Karpas-422 (cell line): Measurements from ENCODE around the gene CST9. TPM values are rescaled to one million over a fixed set of nuclear protein-coding genes. Genes with fewer than 3 reads are reported as not detected.

Experiments
- DNase-seq: peaks from one replicate; pipeline ENCODE4 v3.0.0-alpha.2; 2015
- H2AFZ ChIP-seq: fragments of 200-600 bp; sonication (generic); 2 replicates; pipeline ENCODE4 v1.6.1; 2014; ENCODE audit warnings: antibody characterized with exemption, low read length, mixed read lengths
- H3K27ac ChIP-seq: fragments of 200-600 bp; sonication (generic); 2 replicates; pipeline ENCODE4 v1.5.1; 2014; ENCODE audit warnings: mild to moderate bottlenecking, low read length, moderate library complexity
- H3K27me3 ChIP-seq: fragments of 200-600 bp; sonication (generic); 2 replicates; pipeline ENCODE4 v1.6.1; 2014; ENCODE audit warnings: low read length, mixed read lengths
- H3K36me3 ChIP-seq: fragments of 200-600 bp; sonication (generic); 2 replicates; pipeline ENCODE4 v1.6.1; 2014; ENCODE audit warnings: low read length, mixed read lengths; ENCODE audit not compliant: insufficient read depth
- H3K4me1 ChIP-seq: fragments of 200-600 bp; sonication (generic); 2 replicates; pipeline ENCODE4 v1.6.1; 2014; ENCODE audit warnings: mild to moderate bottlenecking, low read length, mixed read lengths
- H3K4me2 ChIP-seq: fragments of 200-600 bp; sonication (generic); 2 replicates; pipeline ENCODE4 v1.6.1; 2014; ENCODE audit warnings: low read length, low read depth, mild to moderate bottlenecking; ENCODE audit not compliant: poor library complexity, severe bottlenecking
- H3K4me3 ChIP-seq: fragments of 200-600 bp; sonication (generic); 2 replicates; pipeline ENCODE4 v1.5.1; 2014; ENCODE audit warnings: mild to moderate bottlenecking, antibody characterized with exemption, low read length, mixed read lengths
- H3K79me2 ChIP-seq: fragments of 200-600 bp; sonication (generic); 2 replicates; pipeline ENCODE4 v1.6.1; 2014; ENCODE audit warnings: mild to moderate bottlenecking, low read length, mixed read lengths
- H3K9ac ChIP-seq: fragments of 200-600 bp; sonication (generic); 2 replicates; pipeline ENCODE4 v1.6.0; 2014; ENCODE audit warnings: low read length
- H3K9me2 ChIP-seq: fragments of 200-600 bp; sonication (generic), shearing (Covaris generic); replicated peaks from 2 replicates; pipeline ENCODE4 v1.6.0; 2014; ENCODE audit warnings: mild to moderate bottlenecking, low read length, moderate library complexity; ENCODE audit not compliant: insufficient read depth
- H3K9me3 ChIP-seq: fragments of 300-700, 200-600 bp; sonication (generic); 2 replicates; pipeline ENCODE4 v1.6.1; 2014; ENCODE audit warnings: low read length, mixed read lengths
- H4K20me1 ChIP-seq: fragments of 200-600 bp; sonication (generic); 2 replicates; pipeline ENCODE4 v1.6.1; 2014; ENCODE audit warnings: mild to moderate bottlenecking, antibody characterized with exemption, low read length, low read depth; ENCODE audit not compliant: insufficient read depth
- total RNA-seq: library from RNA; depleted of rRNA; stranded (reverse); fragments of >200 nt; shearing (Covaris generic); gene quantifications from 2 replicates; pipeline ENCODE4 v1.2.3, GENCODE V29; 2014; ENCODE audit warnings: low replicate concordance

Gene CST9
- total RNA-seq, 1 experiment from 2014 or later: not detected

GRCh38 chr20:23649242-23649641, 43.5 kb upstream of the CST9 start:
- no peaks in the 10 kb centered on the region for H3K9me2 ChIP-seq
- no peak overlapping the region for H3K9ac ChIP-seq
- no peak overlapping the region for H3K27ac ChIP-seq
- no peaks in the 10 kb centered on the region for H3K36me3 ChIP-seq
- H3K9me3 ChIP-seq: no peaks in the 10 kb centered on the region
- H3K79me2 ChIP-seq: no peaks in the 10 kb centered on the region
- H3K4me1 ChIP-seq: no peaks in the 10 kb centered on the region
- no peak overlapping the region for H3K4me3 ChIP-seq
- H4K20me1 ChIP-seq: no peaks in the 10 kb centered on the region
- no peak overlapping the region for H2AFZ ChIP-seq
- H3K27me3 ChIP-seq: no peaks in the 10 kb centered on the region
- no peak overlapping the region for H3K4me2 ChIP-seq
- no peak for DNase-seq

- Histone ChIP-seq H3K9me3 (no peaks in the 10 kb centered on the region), H4K20me1 (no peaks in the 10 kb centered on the region), H3K4me2 (no peak overlapping the region), H3K79me2 (no peaks in the 10 kb centered on the region), H3K27me3 (no peaks in the 10 kb centered on the region), H3K4me1 (no peaks in the 10 kb centered on the region), H3K4me3 (no peak overlapping the region), H3K9ac (no peak overlapping the region), H3K27ac (no peak overlapping the region), H3K9me2 (no peaks in the 10 kb centered on the region), H2AFZ (no peak overlapping the region), H3K36me3 (no peaks in the 10 kb centered on the region)
- no peak for DNase-seq
Measured at GRCh38 chr20:23647346-23647745, 41.6 kb upstream of the CST9 start.

- Histone ChIP-seq H4K20me1 (no peaks in the 10 kb centered on the region), H3K9me2 (no peaks in the 10 kb centered on the region), H3K27me3 (no peaks in the 10 kb centered on the region), H3K9ac (no peak overlapping the region), H3K36me3 (no peaks in the 10 kb centered on the region), H3K9me3 (no peaks in the 10 kb centered on the region), H3K27ac (no peak overlapping the region), H3K79me2 (no peaks in the 10 kb centered on the region), H3K4me3 (no peak overlapping the region), H2AFZ (no peak overlapping the region), H3K4me2 (no peak overlapping the region), H3K4me1 (no peaks in the 10 kb centered on the region)
- DNase-seq: no peak
Measured at GRCh38 chr20:23646106-23646873, 40.6 kb upstream of the CST9 start.

GRCh38 chr20:23645575-23645974, 39.9 kb upstream of the CST9 start:
- no peaks in the 10 kb centered on the region for H4K20me1 ChIP-seq
- H3K27ac ChIP-seq: no peak overlapping the region
- H3K79me2 ChIP-seq: no peaks in the 10 kb centered on the region
- no peak for DNase-seq
- no peak overlapping the region for H3K4me2 ChIP-seq
- H3K27me3 ChIP-seq: no peaks in the 10 kb centered on the region
- no peak overlapping the region for H3K9ac ChIP-seq
- H2AFZ ChIP-seq: no peak overlapping the region
- no peak overlapping the region for H3K4me3 ChIP-seq
- no peaks in the 10 kb centered on the region for H3K9me2 ChIP-seq
- no peaks in the 10 kb centered on the region for H3K36me3 ChIP-seq
- H3K4me1 ChIP-seq: no peaks in the 10 kb centered on the region
- H3K9me3 ChIP-seq: no peaks in the 10 kb centered on the region

GRCh38 chr20:23644164-23644563, 38.4 kb upstream of the CST9 start:
- Histone ChIP-seq H3K36me3 (no peaks in the 10 kb centered on the region), H3K4me1 (no peaks in the 10 kb centered on the region), H3K27me3 (no peaks in the 10 kb centered on the region), H3K4me3 (no peak overlapping the region), H3K27ac (no peak overlapping the region), H3K9me2 (no peaks in the 10 kb centered on the region), H3K4me2 (no peak overlapping the region), H3K9me3 (no peaks in the 10 kb centered on the region), H3K9ac (no peak overlapping the region), H3K79me2 (no peaks in the 10 kb centered on the region), H2AFZ (no peak overlapping the region), H4K20me1 (no peaks in the 10 kb centered on the region)
- DNase-seq: no peak

GRCh38 chr20:23643659-23644058, 37.9 kb upstream of the CST9 start:
- Histone ChIP-seq H2AFZ (no peak overlapping the region), H3K79me2 (no peaks in the 10 kb centered on the region), H3K4me2 (no peak overlapping the region), H3K9ac (no peak overlapping the region), H3K9me3 (no peaks in the 10 kb centered on the region), H3K27ac (no peak overlapping the region), H3K36me3 (no peaks in the 10 kb centered on the region), H3K9me2 (no peaks in the 10 kb centered on the region), H3K4me1 (no peaks in the 10 kb centered on the region), H4K20me1 (no peaks in the 10 kb centered on the region), H3K4me3 (no peak overlapping the region), H3K27me3 (no peaks in the 10 kb centered on the region)
- DNase-seq: no peak

- no peaks in the 10 kb centered on the region for H3K36me3 ChIP-seq
- H3K4me3 ChIP-seq: no peak overlapping the region
- no peaks in the 10 kb centered on the region for H3K79me2 ChIP-seq
- H2AFZ ChIP-seq: no peak overlapping the region
- no peak for DNase-seq
- H3K9ac ChIP-seq: no peak overlapping the region
- H3K9me3 ChIP-seq: no peaks in the 10 kb centered on the region
- no peaks in the 10 kb centered on the region for H3K4me1 ChIP-seq
- H3K9me2 ChIP-seq: no peaks in the 10 kb centered on the region
- H3K27me3 ChIP-seq: no peaks in the 10 kb centered on the region
- no peak overlapping the region for H3K27ac ChIP-seq
- H4K20me1 ChIP-seq: no peaks in the 10 kb centered on the region
- H3K4me2 ChIP-seq: no peak overlapping the region
Measured at GRCh38 chr20:23641936-23642751, 36.4 kb upstream of the CST9 start.
